Stimulated activated CD8-positive, alpha-beta memory T cell treated with anti-CD3 and anti-CD28 coated beads, Interleukin-15, amount 100 ng/mL, for 24 hours (primary cell): ENCODE results near the gene SMIM10.
A peak's percentile ranks its signal among the peaks of the same experiment; 100 is the strongest.
"Not testable (repeated sequence)": the region's sequence is repeated elsewhere in the genome, so short reads cannot be mapped to it uniquely, and the experiment has no call there.

Experiments
- DNase-seq: peaks from one replicate; pipeline ENCODE4 v3.0.0-alpha.2; 2020; ENCODE audit warnings: low read depth

SMIM10 gene

DNA sequence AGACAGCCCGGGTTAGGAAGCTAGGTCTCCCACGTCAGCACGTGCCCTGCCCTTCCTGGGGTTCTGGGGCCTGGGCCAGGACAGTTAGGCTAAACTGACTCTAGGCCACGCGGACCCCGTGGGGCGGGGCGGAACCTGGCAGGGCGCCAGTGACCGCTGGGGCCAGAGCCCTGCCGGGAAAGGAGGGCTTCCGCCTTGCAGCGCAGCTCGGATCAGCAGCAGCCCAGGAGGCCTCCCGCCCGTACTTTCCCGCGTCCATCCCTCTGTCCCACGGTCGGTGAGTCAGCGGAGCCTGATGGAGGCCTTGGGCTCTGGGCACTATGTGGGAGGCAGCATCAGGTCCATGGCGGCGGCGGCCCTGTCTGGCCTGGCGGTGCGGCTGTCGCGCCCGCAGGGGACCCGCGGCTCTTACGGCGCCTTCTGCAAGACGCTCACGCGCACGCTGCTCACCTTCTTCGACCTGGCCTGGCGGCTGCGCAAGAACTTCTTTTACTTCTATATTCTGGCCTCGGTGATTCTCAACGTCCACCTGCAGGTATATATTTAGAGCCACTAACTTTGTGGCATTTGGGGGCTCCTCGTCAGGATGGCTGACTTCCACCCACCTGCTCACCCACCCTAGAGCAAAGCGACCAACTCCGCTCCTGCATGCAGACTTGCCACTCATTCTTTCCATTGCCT lies at the start of gene SMIM10:
Gene SMIM10, plus strand, starts transcription at position 191 of the 681 bp plus-strand sequence. Its CDS starts 105 bp downstream, at position 296.
- no peak for DNase-seq

GRCh38 chrX:134946364-134946763 lies 44.4 kb upstream of the SMIM10 start:
- not testable (repeated sequence) for DNase-seq

- no peak for DNase-seq
Observed at GRCh38 chrX:134948333-134949241, 42.2 kb upstream of the SMIM10 start.

- DNase-seq: no peak
Observed at GRCh38 chrX:134949271-134949670, 41.5 kb upstream of the SMIM10 start.

DNA sequence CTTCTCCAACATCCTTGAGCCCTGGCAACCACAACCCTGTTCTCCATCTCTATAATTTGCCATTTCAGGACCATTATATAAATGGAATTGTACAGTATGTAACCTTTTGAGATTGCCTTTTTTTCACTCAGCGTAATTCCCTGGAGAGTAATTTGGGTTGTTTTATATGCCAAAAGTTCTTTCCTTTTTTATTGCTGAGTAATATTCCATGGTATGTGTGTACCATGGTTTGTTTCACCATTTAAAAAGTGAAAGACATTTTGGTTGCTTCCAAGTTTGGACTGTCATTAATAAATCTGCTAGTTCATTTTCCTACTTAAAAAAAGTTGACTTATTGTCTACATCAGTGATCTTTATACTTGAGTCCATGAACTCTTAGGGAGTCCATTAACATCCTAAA lies 33.0 kb upstream of the SMIM10 start:
- DNase-seq: no peak

DNA sequence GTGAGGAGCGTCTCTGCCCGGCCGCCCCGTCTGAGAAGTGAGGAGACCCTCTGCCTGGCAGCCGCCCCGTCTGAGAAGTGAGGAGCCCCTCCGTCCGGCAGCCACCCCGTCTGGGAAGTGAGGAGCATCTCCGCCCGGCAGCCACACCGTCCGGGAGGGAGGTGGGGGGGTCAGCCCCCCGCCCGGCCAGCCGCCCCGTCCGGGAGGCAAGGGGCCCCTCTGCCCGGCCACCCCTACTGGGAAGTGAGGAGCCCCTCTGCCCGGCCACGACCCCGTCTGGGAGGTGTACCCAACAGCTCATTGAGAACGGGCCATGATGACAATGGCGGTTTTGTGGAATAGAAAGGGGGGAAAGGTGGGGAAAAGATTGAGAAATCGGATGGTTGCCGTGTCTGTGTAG lies 30.4 kb upstream of the SMIM10 start:
- not testable (repeated sequence) for DNase-seq

DNA sequence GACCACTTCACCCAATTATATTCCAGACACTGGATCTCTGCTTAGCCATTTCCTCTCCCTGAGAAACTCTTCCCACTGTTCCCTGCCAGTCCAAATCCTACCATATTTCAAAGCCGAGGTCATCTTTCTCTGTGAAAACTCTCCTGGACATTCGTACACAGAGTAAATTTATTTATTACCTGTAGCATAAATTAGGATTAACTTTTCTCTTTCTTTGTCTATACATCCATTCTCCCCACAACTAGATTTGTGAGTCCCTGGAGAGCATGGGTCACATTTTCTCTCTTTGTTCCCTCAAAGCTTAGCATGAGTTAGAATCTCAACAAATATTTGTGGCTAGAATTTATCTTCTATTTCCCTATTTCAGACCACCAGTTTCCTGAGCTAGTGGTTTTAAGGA lies 27.8 kb upstream of the SMIM10 start:
- DNase-seq: no peak

DNA sequence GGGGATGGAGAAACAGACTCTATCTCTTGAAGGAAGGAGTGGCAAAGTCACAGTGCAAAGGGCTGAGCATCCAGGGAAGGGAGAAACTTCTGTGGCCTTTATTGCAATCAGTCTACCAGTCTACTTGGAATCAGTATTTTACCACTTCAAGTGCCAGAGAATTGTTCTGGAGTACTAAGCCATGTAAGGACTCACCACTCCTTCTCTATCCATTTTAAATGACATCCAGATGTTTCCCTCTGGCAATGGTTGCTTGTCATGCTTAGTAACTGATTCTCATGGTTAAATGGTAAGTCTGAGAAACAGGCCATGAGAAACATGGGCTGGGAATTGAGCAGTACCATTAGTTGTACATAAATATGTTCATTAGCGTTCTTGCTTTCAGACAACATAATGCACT lies 21.1 kb upstream of the SMIM10 start:
- DNase-seq: no peak

DNA sequence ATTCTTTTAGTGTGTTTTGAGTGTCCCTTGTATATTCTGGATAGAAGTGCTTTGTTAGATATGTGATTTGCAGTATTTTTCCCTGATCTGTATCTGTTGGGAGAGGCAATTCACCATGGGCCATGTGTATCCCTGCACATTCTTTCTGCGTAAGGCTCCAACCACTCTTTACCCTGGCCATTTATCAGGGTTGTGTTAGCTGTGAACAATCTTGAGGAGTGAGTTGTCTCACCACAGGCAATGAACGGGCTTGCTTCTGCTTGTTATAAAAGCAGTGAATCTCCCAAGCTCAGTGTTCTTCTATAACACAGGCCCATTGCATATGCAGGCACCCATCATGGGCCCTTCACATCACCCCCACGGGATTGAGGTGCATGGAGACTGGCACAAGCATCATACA lies 18.9 kb upstream of the SMIM10 start:
- no peak for DNase-seq

- DNase-seq: no peak
Observed at GRCh38 chrX:134975516-134975915, 15.3 kb upstream of the SMIM10 start.

DNA sequence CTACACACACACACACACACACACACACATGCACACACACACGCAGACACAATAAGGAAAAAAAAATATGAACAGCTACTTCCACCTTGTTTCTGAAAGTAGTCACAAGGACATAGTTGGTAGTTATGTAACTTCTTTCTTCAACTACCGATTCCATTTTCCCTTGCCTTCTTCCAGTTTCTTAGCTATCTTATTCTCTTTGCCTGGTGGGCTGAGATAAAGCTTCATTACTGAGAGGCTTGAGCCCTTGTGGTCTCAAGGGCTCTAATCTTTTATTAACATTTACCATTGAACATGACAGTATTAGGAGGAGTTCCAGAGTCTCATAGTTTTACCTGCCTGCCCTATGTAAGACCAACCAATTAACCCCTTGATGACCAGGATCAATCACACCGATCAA lies 8.9 kb upstream of the SMIM10 start:
- no peak for DNase-seq

DNA sequence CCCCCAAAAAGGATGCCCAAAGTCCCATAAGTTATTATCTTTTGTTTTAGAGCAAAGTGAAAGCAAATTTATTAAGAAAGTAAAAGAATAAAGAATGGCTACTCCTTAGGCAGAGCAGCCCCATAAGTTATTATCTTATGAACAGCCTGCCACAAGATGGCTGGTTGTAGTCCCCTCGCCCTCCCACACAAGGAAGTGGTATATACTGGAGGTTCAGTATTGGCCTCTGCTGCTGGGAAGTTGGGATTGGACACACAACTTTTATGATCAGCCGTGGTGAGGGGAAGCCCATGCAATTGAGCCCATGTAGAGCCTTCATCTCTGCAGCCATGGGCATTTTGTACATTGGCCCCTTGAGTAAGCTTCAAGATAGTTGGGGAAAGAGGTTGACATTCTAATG lies 8.0 kb upstream of the SMIM10 start:
- no peak for DNase-seq

DNA sequence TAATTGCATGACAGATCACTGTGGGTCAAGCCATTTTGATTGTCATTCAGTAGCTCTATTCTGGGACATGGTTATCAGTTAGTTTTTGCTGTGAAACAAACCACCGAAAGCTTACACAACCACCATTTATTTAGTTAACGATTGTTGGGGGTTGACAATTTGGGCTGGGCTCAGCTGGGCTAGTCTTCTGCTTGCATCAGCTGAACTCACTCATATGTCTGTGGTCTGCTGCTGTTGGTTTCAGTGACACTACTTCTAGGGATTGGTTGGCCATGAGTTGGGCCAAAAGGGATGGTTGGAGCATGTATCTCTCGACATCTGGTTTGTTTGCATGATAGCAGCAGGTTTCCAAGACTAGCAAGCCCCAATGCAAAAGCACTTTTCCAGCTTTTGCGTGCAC lies 5.3 kb upstream of the SMIM10 start:
- no peak for DNase-seq

DNA sequence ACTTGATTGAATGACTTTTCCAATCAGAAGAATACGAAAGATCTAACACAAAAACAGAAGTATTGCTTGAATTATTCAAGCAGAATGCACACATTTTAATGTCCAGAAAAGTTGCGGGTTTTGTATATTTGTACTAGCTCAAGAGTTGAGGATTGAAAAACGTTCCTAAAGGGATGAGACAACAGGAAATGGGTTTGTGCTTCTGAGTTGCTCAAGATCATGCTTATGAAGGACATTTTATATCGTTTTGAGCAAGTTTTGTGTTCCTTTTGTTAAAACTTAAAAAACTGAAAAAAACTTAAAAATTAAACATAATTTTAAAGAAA lies 353 bp upstream of the SMIM10 start:
- DNase-seq: no peak

DNA sequence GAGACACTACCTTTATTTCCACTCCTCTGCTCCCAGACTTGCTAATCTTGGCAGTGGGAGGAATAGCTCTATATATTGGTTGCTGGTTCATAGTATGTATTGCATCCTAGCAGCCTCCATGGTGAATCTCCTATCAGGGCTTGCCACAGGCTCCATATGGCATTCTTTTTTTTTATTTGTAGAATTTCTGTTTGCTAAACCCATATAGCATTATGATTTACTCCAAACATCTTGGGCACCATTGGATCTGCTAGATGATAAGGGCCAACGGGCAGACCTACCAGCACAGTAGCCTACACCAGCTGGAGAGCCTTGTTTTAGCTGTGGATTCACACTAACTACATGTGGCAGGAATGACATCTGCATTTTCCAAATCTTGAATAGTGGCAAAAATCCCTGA lies 6.9 kb downstream of the SMIM10 start:
- DNase-seq: no peak

GRCh38 chrX:134998246-134998645 lies 7.5 kb downstream of the SMIM10 start:
- no peak for DNase-seq

- no peak for DNase-seq
Observed at GRCh38 chrX:134999469-134999868, 8.7 kb downstream of the SMIM10 start.

- DNase-seq: no peak
Observed at GRCh38 chrX:135000516-135000915, 9.7 kb downstream of the SMIM10 start.

DNA sequence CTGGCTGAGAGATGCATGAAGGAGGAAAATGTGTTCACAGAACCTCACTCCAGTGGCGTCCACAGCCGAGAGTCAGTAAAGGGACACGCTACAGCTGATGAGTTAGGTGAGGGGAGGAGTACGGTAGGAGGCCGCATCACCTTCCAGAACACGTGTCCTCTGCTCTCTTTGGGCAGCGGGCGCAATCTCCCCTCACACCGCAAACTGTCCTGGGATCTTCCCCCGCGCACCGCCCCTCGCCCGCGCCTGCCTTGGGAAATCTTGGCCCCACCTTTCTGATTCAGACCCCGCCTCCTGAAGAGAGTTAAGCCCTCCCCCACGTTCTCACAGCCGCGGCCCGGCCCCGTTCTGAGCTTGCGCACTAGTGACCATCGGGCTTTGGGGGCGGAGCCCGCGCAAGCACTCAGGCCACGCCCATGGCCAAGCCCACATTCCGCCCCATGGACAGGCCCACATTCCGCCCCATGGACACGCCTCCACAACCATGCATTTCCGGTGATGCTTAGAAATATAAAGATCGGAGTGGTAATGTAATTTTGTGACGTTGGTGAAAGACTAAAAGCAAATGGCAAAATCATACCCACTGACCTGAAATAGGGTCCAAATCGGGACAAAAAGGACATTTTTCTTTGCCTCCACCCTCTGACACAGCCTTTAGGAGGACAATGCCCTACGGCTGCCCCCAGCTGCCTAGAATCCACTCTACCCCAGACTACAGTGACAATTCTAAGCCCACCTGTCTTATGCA lies 13.3 kb downstream of the SMIM10 start:
- DNase-seq: peak; percentile 71

DNA sequence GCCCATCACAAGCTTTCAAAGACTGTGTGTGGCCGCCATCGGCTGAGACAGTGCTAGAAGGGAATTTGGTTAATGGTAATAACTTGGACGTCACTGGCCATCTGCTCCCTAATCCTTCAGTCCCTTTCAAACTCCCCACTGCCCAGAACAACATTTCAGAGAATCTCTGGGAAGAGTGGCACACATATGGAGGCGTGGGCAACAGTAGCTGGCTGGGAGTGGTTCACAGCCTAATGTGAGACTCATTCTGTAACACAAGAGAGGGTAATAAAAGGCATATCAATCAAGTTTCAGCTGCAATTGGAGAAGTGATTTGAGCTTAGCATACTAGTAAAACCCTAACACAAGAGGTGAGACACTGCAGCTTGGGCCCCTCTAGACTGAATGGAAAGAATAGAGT lies 15.4 kb downstream of the SMIM10 start:
- DNase-seq: no peak

DNA sequence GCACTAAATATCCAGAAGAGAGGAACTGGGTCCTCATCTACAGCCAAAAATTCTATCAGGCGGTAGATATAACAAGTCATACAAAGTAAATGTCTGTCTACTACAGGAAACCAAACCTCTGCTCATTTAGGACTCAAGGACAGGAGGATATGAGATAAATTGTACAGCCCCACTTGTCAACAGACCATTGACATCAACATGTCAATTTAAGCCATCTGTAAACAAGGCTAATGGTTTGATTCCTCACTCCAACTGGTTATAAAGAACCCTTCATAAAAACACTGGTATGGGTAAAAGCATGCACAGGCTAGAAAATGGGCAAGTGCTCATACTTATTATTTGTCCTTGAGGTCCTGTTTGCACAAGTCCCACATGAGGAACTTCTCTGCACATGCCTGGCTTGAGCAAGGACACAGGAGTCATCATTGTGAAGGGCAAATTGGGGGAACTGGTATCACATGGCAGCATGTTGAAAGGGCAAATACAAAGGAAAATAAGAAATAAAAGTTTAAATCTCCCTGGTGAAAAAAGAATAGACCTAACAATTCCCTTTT lies 18.3 kb downstream of the SMIM10 start:
- DNase-seq: no peak

GRCh38 chrX:135009838-135010237 lies 19.0 kb downstream of the SMIM10 start:
- no peak for DNase-seq

DNA sequence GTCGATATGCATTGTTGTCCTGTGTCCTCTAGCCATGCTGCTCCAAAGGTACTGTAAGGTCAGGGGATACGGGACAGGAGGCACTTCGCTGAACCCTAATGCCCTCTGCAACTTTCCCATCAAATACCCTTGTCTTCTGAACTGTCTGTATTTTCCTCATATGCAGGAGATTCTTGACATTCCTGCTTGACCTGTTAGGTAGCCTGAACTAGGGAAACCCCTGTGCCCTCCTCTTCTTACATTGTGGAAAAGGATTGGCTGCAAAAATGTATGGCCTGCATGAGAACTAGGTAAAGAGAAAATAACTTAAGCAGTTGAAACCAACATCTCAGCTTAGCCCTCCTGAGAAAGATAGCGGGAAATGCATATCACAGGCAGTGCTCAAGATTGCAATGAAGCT lies 20.1 kb downstream of the SMIM10 start:
- DNase-seq: no peak
